GM19467 (cell line): ENCODE measurements around the gene SUCLG1.

ENCODE experiments used
- ATAC-seq: cut with Tn5 transposase; IDR thresholded peaks from one replicate; pipeline ENCODE4 v1.9.1; 2021; ENCODE audit warnings: mild to moderate bottlenecking, moderate library complexity; ENCODE audit not compliant: unreplicated experiment

SUCLG1 gene

GRCh38 chr2:84467389-84467788, 8.3 kb upstream of the SUCLG1 start:
- no peak for ATAC-seq

- ATAC-seq = no peak
Observed at GRCh38 chr2:84461310-84461709, 2.2 kb upstream of the SUCLG1 start.

- ATAC-seq = no peak
Observed at GRCh38 chr2:84460670-84461069, 1.6 kb upstream of the SUCLG1 start.

- no peak for ATAC-seq
Observed at GRCh38 chr2:84459944-84460429, 907 bp upstream of the SUCLG1 start.

GRCh38 chr2:84458551-84459017, 496 bp downstream of the SUCLG1 start:
- peak; percentile 20 for ATAC-seq

- ATAC-seq = no peak
Observed at GRCh38 chr2:84457686-84458085, 1.4 kb downstream of the SUCLG1 start.

- ATAC-seq = no peak
Observed at GRCh38 chr2:84456156-84456555, 2.9 kb downstream of the SUCLG1 start.

- ATAC-seq = no peak
Observed at GRCh38 chr2:84454581-84454980, 4.5 kb downstream of the SUCLG1 start.

- no peak for ATAC-seq
Observed at GRCh38 chr2:84452624-84453023, 6.5 kb downstream of the SUCLG1 start.

GRCh38 chr2:84451579-84451978, 7.5 kb downstream of the SUCLG1 start:
- ATAC-seq = no peak

- no peak for ATAC-seq
Observed at GRCh38 chr2:84450288-84451227, 8.5 kb downstream of the SUCLG1 start.

- ATAC-seq = no peak
Observed at GRCh38 chr2:84449711-84450110, 9.4 kb downstream of the SUCLG1 start.

- no peak for ATAC-seq
Observed at GRCh38 chr2:84449055-84449454, 10.0 kb downstream of the SUCLG1 start.

GRCh38 chr2:84443477-84443876, 15.6 kb downstream of the SUCLG1 start:
- ATAC-seq = no peak

GRCh38 chr2:84442888-84443287, 16.2 kb downstream of the SUCLG1 start:
- ATAC-seq = no peak

GRCh38 chr2:84441505-84441904, 17.6 kb downstream of the SUCLG1 start:
- no peak for ATAC-seq

GRCh38 chr2:84441036-84441435, 18.0 kb downstream of the SUCLG1 start:
- no peak for ATAC-seq

GRCh38 chr2:84435345-84436025, 23.6 kb downstream of the SUCLG1 start:
- no peak for ATAC-seq

GRCh38 chr2:84429328-84429727, 29.8 kb downstream of the SUCLG1 start:
- ATAC-seq = no peak

GRCh38 chr2:84427235-84428138, 31.6 kb downstream of the SUCLG1 start:
- ATAC-seq = no peak

- ATAC-seq = no peak
Observed at GRCh38 chr2:84425310-84425709, 33.8 kb downstream of the SUCLG1 start.
